ENCODE data around the gene CALHM2.
A peak's percentile ranks its signal among the peaks of the same experiment; 100 is the strongest.

The CALHM2 gene

GRCh38 chr10:103444478-103444877 lies 7.7 kb downstream of the CALHM2 start:
- Histone ChIP-seq H4K20me1 (peaks cover 54% of the 10 kb centered on the region), H3K9me3 (no peaks in the 10 kb centered on the region), H3K9ac (no peak overlapping the region), H3K27ac (no peak overlapping the region), H3K4me2 (no peak overlapping the region), H3K36me3 (peaks cover 100% of the 10 kb centered on the region), H3K27me3 (no peaks in the 10 kb centered on the region), H3K4me1 (peaks cover 26% of the 10 kb centered on the region), H3K4me3 (no peak overlapping the region)
- no peak for TF ChIP-seq Cebpa-rat (IDR thresholded peaks at IDR 0.05)

- Histone ChIP-seq H3K9ac (no peak overlapping the region), H3K27ac (no peak overlapping the region)
- TF ChIP-seq Cebpa-rat (IDR thresholded peaks at IDR 0.05): no peak
Observed at GRCh38 chr10:103443475-103444185, 8.5 kb downstream of the CALHM2 start.

GRCh38 chr10:103442031-103442461 lies 10.1 kb downstream of the CALHM2 start:
- no peak for TF ChIP-seq Cebpa-rat (IDR thresholded peaks at IDR 0.05)
- H3K27ac ChIP-seq: no peak overlapping the region
- no peaks in the 10 kb centered on the region for H3K9me3 ChIP-seq
- H3K4me2 ChIP-seq: no peak overlapping the region
- peaks cover 2% of the 10 kb centered on the region; the same call in 1 of the 2 replicates for H3K4me1 ChIP-seq
- peaks cover 44% of the 10 kb centered on the region; the same call in 1 of the 2 replicates for H4K20me1 ChIP-seq
- peaks cover 100% of the 10 kb centered on the region for H3K36me3 ChIP-seq
- no peaks in the 10 kb centered on the region for H3K27me3 ChIP-seq
- no peak overlapping the region for H3K9ac ChIP-seq
- H3K4me3 ChIP-seq: no peak overlapping the region

More at GRCh38 chr10:103443475-103444185, 8.5 kb downstream of the CALHM2 start:
- H4K20me1 ChIP-seq: peaks cover 46% of the 10 kb centered on the region; the same call in 1 of the 2 replicates
- peaks cover 100% of the 10 kb centered on the region for H3K36me3 ChIP-seq
- H3K9me3 ChIP-seq: no peaks in the 10 kb centered on the region
- H3K27me3 ChIP-seq: no peaks in the 10 kb centered on the region
- no peak overlapping the region for H3K4me2 ChIP-seq
- H3K4me3 ChIP-seq: no peak overlapping the region
- H3K4me1 ChIP-seq: peaks cover 18% of the 10 kb centered on the region

GRCh38 chr10:103441611-103442010 lies 10.6 kb downstream of the CALHM2 start:
- Histone ChIP-seq H3K4me3 (no peak overlapping the region), H4K20me1 (peaks cover 40% of the 10 kb centered on the region; the same call in 1 of the 2 replicates), H3K27ac (no peak overlapping the region), H3K9ac (no peak overlapping the region), H3K9me3 (no peaks in the 10 kb centered on the region), H3K27me3 (no peaks in the 10 kb centered on the region), H3K36me3 (peaks cover 100% of the 10 kb centered on the region), H3K4me2 (no peak overlapping the region), H3K4me1 (peaks cover 2% of the 10 kb centered on the region)
- no peak for TF ChIP-seq Cebpa-rat (IDR thresholded peaks at IDR 0.05)

- H3K4me2 ChIP-seq: no peak overlapping the region
- no peak overlapping the region for H3K27ac ChIP-seq
- H3K4me3 ChIP-seq: no peak overlapping the region
- no peak for TF ChIP-seq Cebpa-rat (IDR thresholded peaks at IDR 0.05)
- H3K4me1 ChIP-seq: peaks cover 6% of the 10 kb centered on the region
- H3K27me3 ChIP-seq: no peaks in the 10 kb centered on the region
- H3K9me3 ChIP-seq: no peaks in the 10 kb centered on the region
- H3K36me3 ChIP-seq: peaks cover 100% of the 10 kb centered on the region
- H4K20me1 ChIP-seq: peaks cover 36% of the 10 kb centered on the region; the same call in 1 of the 2 replicates
- no peak overlapping the region for H3K9ac ChIP-seq
Observed at GRCh38 chr10:103441206-103441605, 11.0 kb downstream of the CALHM2 start.

GRCh38 chr10:103440416-103440815 lies 11.8 kb downstream of the CALHM2 start:
- Histone ChIP-seq H3K27ac (no peak overlapping the region), H3K36me3 (peaks cover 100% of the 10 kb centered on the region), H4K20me1 (peaks cover 32% of the 10 kb centered on the region; the same call in 1 of the 2 replicates), H3K4me3 (no peak overlapping the region), H3K4me2 (no peak overlapping the region), H3K27me3 (no peaks in the 10 kb centered on the region), H3K4me1 (peaks cover 13% of the 10 kb centered on the region), H3K9ac (no peak overlapping the region), H3K9me3 (no peaks in the 10 kb centered on the region)
- TF ChIP-seq Cebpa-rat (IDR thresholded peaks at IDR 0.05): no peak

GRCh38 chr10:103439776-103440175 lies 12.4 kb downstream of the CALHM2 start:
- no peak for TF ChIP-seq Cebpa-rat (IDR thresholded peaks at IDR 0.05)
- Histone ChIP-seq H3K4me2 (no peak overlapping the region), H3K4me1 (peaks cover 16% of the 10 kb centered on the region), H3K27me3 (no peaks in the 10 kb centered on the region), H3K4me3 (no peak overlapping the region), H3K9ac (no peak overlapping the region), H3K9me3 (no peaks in the 10 kb centered on the region), H3K27ac (no peak overlapping the region), H3K36me3 (peaks cover 98% of the 10 kb centered on the region), H4K20me1 (peaks cover 28% of the 10 kb centered on the region; the same call in 1 of the 2 replicates)

GRCh38 chr10:103433858-103434257 lies 18.3 kb downstream of the CALHM2 start:
- H3K9ac ChIP-seq: no peak overlapping the region
- H3K4me2 ChIP-seq: no peak overlapping the region
- peaks cover 13% of the 10 kb centered on the region; the same call in 1 of the 2 replicates for H4K20me1 ChIP-seq
- no peaks in the 10 kb centered on the region for H3K9me3 ChIP-seq
- H3K27me3 ChIP-seq: no peaks in the 10 kb centered on the region
- no peak overlapping the region for H3K27ac ChIP-seq
- H3K4me3 ChIP-seq: no peak overlapping the region
- peaks cover 88% of the 10 kb centered on the region for H3K36me3 ChIP-seq
- no peak for TF ChIP-seq Cebpa-rat (IDR thresholded peaks at IDR 0.05)
- H3K4me1 ChIP-seq: peaks cover 43% of the 10 kb centered on the region

GRCh38 chr10:103431902-103432301 lies 20.3 kb downstream of the CALHM2 start:
- Histone ChIP-seq H3K4me2 (no peak overlapping the region), H3K4me1 (peaks cover 56% of the 10 kb centered on the region), H3K36me3 (peaks cover 86% of the 10 kb centered on the region), H3K27ac (no peak overlapping the region), H3K9ac (no peak overlapping the region), H3K4me3 (no peak overlapping the region), H4K20me1 (peaks cover 6% of the 10 kb centered on the region; the same call in 1 of the 2 replicates), H3K27me3 (no peaks in the 10 kb centered on the region), H3K9me3 (no peaks in the 10 kb centered on the region)
- no peak for TF ChIP-seq Cebpa-rat (IDR thresholded peaks at IDR 0.05)

GRCh38 chr10:103429647-103430046 lies 22.5 kb downstream of the CALHM2 start:
- no peaks in the 10 kb centered on the region for H3K9me3 ChIP-seq
- no peak overlapping the region for H3K9ac ChIP-seq
- H3K4me3 ChIP-seq: peak overlapping the region; percentile 32; the same call in 1 of the 2 replicates
- peaks cover 40% of the 10 kb centered on the region for H3K4me1 ChIP-seq
- TF ChIP-seq Cebpa-rat (IDR thresholded peaks at IDR 0.05): no peak
- H4K20me1 ChIP-seq: no peaks in the 10 kb centered on the region
- peak overlapping the region; percentile 63 for H3K27ac ChIP-seq
- peak overlapping the region; percentile 75 for H3K4me2 ChIP-seq
- H3K27me3 ChIP-seq: no peaks in the 10 kb centered on the region
- H3K36me3 ChIP-seq: peaks cover 89% of the 10 kb centered on the region
